ENCODE measurements around the gene COQ10B.
"Not testable (repeated sequence)": the region's sequence is repeated elsewhere in the genome, so short reads cannot be mapped to it uniquely, and the experiment has no call there.

The COQ10B gene

DNA sequence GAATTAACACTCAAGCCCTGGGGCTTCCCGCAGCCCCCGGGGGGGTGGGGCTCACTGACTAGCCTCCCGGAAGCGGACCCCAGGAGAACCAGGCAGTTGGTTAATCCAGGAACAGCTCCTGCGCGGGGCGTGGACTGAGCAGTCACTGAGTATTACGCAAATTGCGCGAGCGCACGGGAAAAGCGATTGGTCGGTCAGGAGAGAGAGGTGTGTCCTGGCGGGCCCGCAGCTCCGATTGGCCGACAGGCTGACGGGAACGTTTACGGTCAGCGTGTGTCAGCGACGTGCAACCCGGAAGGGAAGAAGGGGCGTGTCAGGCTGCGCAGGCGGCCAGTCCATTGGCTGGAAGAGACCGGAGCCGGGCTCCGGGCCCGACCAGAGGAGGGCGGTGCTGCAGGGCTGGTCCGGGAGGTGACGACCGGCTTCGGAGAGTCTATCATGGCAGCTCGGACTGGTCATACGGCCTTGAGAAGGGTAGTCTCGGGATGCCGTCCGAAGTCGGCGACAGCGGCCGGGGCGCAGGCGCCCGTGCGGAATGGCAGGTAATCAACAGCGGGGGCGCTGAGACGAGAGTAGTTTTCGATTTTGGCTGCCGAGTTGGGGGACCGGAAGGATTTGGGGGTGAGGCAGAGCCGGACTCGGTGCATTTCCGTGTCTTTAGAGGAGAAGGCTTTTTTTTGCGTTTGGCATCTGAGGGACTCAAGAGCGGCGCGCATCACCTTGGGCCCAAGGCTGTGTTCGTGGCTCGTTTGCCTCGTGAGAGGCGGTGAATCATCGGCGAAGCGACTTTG, at the start of gene COQ10B:
Gene COQ10B (plus strand): TSS at position 430 of the 791 bp plus-strand sequence. CDS start 9 bp downstream, at position 439.
- DNase-seq: peak; percentile 99

DNA sequence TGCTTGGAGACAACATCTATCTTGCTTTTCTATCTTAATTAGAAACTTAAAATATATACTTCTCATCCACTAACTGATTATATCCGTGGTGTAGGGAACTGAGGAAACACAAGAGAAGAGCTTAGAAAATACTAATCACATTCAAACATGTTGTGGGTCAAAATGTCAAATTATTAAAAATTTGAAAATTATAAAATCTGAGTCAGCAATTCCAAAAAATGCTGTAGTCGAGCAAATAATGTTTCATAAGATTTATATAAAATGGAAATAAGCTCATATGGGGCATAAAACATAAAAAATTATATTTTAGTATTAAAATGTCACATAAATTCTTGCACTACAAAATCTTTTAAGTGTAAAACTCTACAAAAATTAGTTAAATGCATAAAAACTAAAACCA, 47.8 kb upstream of the COQ10B start:
- no peak for DNase-seq

- DNase-seq: no peak
Observed at GRCh38 chr2:197414039-197414438, 39.3 kb upstream of the COQ10B start.

GRCh38 chr2:197414515-197414914, 38.8 kb upstream of the COQ10B start:
- DNase-seq: no peak

- DNase-seq: no peak
Observed at GRCh38 chr2:197416268-197416667, 37.1 kb upstream of the COQ10B start.

GRCh38 chr2:197419438-197419837, 33.9 kb upstream of the COQ10B start:
- no peak for DNase-seq

DNA sequence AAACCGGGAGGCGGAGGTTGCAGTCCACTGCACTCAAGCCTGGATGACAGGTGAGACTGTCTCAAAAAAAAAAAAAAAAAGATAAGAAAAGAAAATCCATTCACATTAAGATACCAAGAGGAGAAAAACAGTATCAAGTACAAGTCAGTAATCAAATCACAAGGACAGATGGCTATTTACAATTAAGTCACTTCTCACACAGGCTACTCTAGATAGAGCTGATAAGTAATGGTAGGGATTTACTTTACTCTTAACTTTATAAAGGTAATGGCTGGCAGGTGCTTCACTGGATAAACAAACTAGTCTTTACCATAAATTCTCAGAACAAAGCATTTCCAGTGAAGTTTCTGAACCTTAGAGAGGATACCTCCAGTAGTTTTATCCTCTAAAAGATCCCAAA, 30.0 kb upstream of the COQ10B start:
- no peak for DNase-seq

- no peak for DNase-seq
Observed at GRCh38 chr2:197425550-197425949, 27.8 kb upstream of the COQ10B start.

DNA sequence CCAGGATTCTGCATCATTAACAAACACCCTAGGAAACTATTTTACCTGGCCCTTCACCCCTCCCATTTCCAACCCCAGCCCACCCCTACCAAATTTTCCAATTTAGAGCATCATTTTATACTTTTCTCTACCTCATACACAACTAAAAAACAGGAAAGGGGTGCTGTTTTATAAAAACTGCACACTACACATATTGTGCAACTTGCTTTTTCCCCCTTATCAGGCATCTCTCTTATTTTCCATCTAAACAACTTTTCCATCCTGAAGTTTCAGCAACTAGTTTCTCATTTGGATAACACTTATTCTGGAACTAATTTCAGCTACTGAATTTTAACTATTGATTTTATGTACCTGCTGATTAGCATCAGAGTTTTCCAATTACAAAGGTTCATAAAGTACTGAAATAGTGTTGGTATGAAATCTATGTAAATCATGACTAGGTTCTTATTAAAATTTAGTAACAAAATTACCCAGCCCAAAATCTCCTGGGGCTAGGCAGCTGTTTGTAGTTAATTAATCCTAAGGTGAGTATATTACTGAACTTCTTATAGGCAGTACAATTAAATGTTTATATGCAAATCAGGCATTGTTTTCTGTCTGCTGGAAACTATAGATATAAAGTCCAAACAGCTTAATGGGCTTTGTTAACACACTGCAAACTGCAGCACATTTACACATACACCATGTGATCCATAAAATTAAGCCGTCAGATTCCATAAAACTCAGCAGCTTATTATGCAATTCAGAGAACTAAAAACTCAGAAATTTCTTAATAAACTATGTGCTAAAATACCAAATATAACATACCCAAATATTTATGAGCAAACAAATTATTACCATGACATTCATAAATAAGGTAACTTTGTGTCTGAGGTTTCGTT, 26.4 kb upstream of the COQ10B start:
- no peak for DNase-seq

DNA sequence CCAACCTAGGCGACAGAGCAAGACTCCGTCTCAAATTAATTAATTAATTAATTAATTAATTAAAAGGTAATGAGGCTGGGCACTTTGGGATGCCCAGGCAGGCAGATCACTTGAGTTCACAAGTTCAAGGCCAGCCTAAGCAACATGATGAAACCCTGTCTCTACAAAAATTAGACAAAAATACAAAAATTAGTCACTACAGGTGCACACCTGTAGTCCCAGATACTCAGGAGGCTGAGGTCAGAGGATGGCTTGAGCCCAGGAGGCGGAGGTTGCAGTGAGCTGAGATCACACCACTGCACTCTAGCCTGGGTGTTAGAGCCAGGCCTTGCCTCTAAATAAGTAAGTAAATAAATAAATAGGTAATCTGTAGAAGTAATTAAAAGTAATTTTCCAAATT, 25.4 kb upstream of the COQ10B start:
- no peak for DNase-seq

- no peak for DNase-seq
Observed at GRCh38 chr2:197431858-197432257, 21.5 kb upstream of the COQ10B start.

GRCh38 chr2:197432527-197432926, 20.8 kb upstream of the COQ10B start:
- not testable (repeated sequence) for DNase-seq

GRCh38 chr2:197433780-197434438, 19.4 kb upstream of the COQ10B start:
- no peak for DNase-seq

GRCh38 chr2:197434541-197435513, 18.5 kb upstream of the COQ10B start, which contains the start of gene SF3B1:
SF3B1 (minus strand) TSS chr2:197435028; CDS start chr2:197434999, 29 bp downstream.
- peak; percentile 96 for DNase-seq

DNA sequence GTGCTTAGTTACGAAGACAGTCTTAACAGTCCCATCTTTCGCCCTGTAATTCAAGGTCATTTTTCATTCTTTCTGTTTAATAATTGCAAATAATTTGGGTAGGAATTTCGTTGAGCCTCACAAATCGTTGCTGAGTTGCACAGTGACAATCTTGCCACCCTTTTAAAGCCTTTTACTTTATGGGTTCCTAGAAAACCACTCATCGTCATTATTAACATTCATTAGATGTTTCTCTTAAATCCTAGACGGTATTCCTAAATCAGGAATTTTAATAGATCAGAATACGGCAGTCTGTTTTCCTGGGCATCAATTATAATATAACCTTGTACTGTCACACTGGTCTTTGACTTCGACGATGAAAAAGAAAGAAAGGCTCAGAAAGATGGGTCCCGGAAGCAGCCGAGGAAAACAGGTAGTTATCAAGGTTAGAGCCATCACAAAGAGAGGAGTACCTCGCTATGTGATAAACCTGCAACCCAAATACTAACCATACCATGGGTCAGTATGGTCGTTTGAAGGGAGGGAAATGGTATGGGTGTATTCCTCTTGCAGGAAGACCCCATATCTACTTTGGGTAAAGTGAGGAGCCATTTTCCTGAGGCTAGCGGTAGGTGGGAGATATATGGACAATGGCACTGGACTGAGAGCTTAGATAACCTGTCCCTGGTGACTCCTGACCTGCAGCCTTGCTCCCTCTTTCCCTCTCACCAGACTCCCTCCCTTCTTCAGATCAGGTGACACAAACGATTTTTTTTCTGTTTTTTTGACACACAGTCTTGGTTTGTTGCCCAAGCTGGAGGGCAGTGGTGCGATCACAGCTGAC, 17.5 kb upstream of the COQ10B start:
- no peak for DNase-seq

DNA sequence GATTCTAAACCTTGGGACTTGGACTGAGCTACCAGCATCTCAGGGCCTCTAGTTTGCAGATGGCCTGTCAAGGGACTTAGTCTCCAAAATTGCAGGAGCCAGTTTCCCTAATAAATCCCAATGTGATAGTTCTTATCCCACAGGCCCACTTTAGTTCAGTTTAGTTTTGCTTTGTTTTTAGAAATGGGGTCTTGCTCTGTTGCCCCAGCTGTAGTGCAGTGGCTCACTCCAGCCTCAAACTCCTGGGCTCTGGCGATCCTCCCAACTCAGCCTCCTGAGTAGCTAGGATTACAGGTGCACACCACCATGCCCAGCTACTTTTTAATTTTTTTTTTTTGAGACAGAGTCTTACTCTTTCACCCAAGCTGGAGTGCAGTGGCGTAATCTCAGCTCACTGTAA, 16.0 kb upstream of the COQ10B start:
- no peak for DNase-seq

- no peak for DNase-seq
Observed at GRCh38 chr2:197442857-197443256, 10.5 kb upstream of the COQ10B start.

- DNase-seq: no peak
Observed at GRCh38 chr2:197445746-197446145, 7.6 kb upstream of the COQ10B start.

DNA sequence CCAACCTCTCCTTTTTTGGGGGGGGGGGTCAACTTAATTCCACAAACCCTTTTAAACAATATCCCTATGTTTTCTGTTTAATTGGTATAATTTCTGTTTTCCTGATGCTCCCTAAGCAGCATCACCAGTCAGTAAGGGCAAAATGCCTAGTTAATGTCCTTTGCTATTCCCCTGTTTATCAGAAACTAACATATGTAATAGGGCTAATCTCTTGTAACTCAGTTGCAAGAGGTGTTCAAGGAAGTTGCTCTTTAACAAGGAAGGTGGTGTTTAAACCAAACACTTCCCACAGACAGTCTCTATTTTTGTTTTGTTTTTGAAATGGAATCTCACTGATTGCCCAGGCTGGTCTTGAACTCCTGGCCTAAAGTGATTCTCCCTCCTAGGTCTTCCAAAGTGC, 6.5 kb upstream of the COQ10B start:
- no peak for DNase-seq

GRCh38 chr2:197450465-197450864, 2.9 kb upstream of the COQ10B start:
- no peak for DNase-seq

GRCh38 chr2:197450935-197451358, 2.4 kb upstream of the COQ10B start:
- not testable (repeated sequence) for DNase-seq

All from NCI-H774 (cell line).